ENCODE measurements around the gene CDH23.

DNA sequence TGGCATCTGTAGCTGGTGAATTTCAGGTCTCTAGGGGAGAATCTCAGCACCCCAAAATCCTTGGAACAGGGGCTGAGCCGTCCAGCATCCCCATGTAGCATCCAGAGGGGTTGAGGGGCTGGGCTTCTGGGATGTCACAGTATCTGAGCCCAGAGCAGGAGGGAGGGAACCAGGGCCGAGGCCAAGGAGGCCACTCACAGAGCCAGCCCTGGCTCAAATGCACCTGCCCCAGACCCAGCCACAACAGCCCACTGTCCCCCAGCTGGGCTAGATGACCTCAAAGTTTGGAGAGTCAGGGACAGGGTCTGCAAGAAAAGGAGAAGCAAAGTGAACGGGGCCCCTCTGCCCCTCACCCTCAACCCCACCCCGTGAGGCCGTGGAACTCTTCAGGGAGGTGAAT lies 354.3 kb downstream of the CDH23 start:
- TF ChIP-seq, protein P1, sequence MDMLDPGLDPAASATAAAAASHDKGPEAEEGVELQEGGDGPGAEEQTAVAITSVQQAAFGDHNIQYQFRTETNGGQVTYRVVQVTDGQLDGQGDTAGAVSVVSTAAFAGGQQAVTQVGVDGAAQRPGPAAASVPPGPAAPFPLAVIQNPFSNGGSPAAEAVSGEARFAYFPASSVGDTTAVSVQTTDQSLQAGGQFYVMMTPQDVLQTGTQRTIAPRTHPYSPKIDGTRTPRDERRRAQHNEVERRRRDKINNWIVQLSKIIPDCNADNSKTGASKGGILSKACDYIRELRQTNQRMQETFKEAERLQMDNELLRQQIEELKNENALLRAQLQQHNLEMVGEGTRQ (CRISPR knock-in tag; IDR thresholded peaks at IDR 0.05), result no peak
- TF ChIP-seq, protein P2, sequence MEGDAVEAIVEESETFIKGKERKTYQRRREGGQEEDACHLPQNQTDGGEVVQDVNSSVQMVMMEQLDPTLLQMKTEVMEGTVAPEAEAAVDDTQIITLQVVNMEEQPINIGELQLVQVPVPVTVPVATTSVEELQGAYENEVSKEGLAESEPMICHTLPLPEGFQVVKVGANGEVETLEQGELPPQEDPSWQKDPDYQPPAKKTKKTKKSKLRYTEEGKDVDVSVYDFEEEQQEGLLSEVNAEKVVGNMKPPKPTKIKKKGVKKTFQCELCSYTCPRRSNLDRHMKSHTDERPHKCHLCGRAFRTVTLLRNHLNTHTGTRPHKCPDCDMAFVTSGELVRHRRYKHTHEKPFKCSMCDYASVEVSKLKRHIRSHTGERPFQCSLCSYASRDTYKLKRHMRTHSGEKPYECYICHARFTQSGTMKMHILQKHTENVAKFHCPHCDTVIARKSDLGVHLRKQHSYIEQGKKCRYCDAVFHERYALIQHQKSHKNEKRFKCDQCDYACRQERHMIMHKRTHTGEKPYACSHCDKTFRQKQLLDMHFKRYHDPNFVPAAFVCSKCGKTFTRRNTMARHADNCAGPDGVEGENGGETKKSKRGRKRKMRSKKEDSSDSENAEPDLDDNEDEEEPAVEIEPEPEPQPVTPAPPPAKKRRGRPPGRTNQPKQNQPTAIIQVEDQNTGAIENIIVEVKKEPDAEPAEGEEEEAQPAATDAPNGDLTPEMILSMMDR (IDR thresholded peaks at IDR 0.05), result no peak
- TF ChIP-seq, protein P3, sequence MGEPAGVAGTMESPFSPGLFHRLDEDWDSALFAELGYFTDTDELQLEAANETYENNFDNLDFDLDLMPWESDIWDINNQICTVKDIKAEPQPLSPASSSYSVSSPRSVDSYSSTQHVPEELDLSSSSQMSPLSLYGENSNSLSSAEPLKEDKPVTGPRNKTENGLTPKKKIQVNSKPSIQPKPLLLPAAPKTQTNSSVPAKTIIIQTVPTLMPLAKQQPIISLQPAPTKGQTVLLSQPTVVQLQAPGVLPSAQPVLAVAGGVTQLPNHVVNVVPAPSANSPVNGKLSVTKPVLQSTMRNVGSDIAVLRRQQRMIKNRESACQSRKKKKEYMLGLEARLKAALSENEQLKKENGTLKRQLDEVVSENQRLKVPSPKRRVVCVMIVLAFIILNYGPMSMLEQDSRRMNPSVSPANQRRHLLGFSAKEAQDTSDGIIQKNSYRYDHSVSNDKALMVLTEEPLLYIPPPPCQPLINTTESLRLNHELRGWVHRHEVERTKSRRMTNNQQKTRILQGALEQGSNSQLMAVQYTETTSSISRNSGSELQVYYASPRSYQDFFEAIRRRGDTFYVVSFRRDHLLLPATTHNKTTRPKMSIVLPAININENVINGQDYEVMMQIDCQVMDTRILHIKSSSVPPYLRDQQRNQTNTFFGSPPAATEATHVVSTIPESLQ (CRISPR knock-in tag; IDR thresholded peaks at IDR 0.05), result no peak
- TF ChIP-seq ZNF317 (CRISPR knock-in tag; IDR thresholded peaks at IDR 0.05; ENCODE audit: borderline replicate concordance, low read depth) (no peak), ZNF423 (CRISPR knock-in tag; IDR thresholded peaks at IDR 0.05) (no peak), NR3C1 (CRISPR knock-in tag; conservative IDR thresholded peaks at IDR 0.05; ENCODE audit: low read depth) (no peak)
- TF ChIP-seq, protein P4, sequence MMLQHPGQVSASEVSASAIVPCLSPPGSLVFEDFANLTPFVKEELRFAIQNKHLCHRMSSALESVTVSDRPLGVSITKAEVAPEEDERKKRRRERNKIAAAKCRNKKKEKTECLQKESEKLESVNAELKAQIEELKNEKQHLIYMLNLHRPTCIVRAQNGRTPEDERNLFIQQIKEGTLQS (CRISPR knock-in tag; conservative IDR thresholded peaks at IDR 0.05), result no peak
- TF ChIP-seq, protein P5, sequence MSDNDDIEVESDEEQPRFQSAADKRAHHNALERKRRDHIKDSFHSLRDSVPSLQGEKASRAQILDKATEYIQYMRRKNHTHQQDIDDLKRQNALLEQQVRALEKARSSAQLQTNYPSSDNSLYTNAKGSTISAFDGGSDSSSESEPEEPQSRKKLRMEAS (CRISPR knock-in tag; IDR thresholded peaks at IDR 0.05), result no peak

Data from WTC11 (cell line).